ENCODE measurements around the gene UROC1. TPM values are rescaled to one million over a fixed set of nuclear protein-coding genes. Genes with fewer than 3 reads are reported as not detected.

UROC1 gene
- total RNA-seq, 1 donor from 2014 or later: not detected

GRCh38 chr3:126518779-126519177 lies 1.2 kb upstream of the UROC1 start:
- Mint-ChIP-seq H3K36me3 (no peaks in the 10 kb centered on the region), H3K4me1 (no peaks in the 10 kb centered on the region), H3K9me3 (no peaks in the 10 kb centered on the region), H3K27ac (no peak overlapping the region), H3K4me3 (no peak overlapping the region), H3K27me3 (ENCODE audit: low read depth) (peaks cover 47% of the 10 kb centered on the region)
- no peak for TF ChIP-seq CTCF (IDR thresholded peaks at IDR 0.05; ENCODE audit: unreplicated experiment)
- DNase-seq (ENCODE audit: low spot score in 2 of 2, unreplicated experiment in 2 of 2): no peak

DNA sequence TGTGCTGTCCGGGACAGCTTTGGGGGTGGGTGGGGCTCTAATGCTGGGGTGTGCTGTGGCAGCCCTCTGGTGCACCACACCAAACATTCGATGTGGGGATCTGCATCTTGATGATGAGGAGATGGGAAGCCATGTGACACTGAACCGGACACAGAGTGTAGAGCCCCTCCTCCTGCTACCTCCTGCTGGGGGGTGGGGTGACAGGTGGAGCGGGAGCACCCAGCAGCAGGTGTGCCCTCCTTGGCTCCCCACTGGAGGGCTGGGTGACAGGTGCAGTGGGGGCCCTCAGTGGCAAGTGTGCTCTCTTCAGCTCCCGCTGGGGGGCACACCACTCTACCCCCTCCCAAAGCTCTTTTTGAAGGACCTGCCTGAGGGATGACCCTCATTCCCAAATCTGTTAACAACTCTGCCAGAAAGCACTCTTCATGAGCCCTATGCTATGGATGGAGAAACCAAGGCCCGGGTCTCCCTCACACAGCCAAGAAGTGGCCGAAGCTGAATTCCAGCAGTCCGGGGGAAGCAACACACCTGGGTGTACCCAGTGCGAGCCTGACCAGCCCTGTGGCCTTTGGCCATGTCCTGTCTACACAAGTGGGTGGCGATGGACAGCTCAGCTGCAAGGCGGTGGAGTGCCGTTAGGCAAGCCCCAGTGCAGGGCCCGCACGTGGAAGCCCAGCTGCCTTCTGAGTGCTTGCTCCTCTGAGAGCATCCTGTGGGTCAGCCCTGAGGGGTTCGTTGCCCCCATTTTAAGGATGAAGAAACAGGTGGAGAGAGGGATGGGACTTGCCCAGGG lies 609 bp upstream of the UROC1 start:
- peak in 1 of 2 experiments; percentile 8 for DNase-seq (ENCODE audit: low spot score in 2 of 2, unreplicated experiment in 2 of 2)
- H3K4me3 Mint-ChIP-seq: no peak overlapping the region
- no peak for TF ChIP-seq CTCF (IDR thresholded peaks at IDR 0.05; ENCODE audit: unreplicated experiment)
- H3K9me3 Mint-ChIP-seq: no peaks in the 10 kb centered on the region
- no peaks in the 10 kb centered on the region for H3K4me1 Mint-ChIP-seq
- peaks cover 41% of the 10 kb centered on the region for H3K27me3 Mint-ChIP-seq (ENCODE audit: low read depth)
- H3K27ac Mint-ChIP-seq: no peak overlapping the region
- no peaks in the 10 kb centered on the region for H3K36me3 Mint-ChIP-seq

DNA sequence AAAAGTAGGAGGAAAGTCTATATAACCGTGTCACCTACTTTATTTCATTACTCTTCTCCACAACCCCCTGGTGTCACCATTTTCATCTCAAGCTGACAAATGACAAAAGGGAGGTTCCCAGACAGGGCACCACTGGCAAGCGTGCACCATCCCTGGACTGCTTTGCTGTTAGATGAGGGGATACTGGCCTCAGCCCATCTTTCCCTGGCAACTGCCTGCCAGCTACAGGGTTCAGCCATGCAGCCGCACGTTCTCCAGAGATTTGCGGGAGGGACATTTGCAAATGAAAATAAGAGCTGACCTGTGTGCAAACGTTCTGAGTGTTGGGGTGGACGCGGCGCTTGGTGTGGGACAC lies 660 bp downstream of the UROC1 start:
- no peak for TF ChIP-seq CTCF (IDR thresholded peaks at IDR 0.05; ENCODE audit: unreplicated experiment)
- Mint-ChIP-seq H3K4me3 (no peak overlapping the region), H3K4me1 (no peaks in the 10 kb centered on the region), H3K27ac (no peak overlapping the region), H3K36me3 (no peaks in the 10 kb centered on the region), H3K27me3 (ENCODE audit: low read depth) (peaks cover 29% of the 10 kb centered on the region), H3K9me3 (no peaks in the 10 kb centered on the region)
- DNase-seq (ENCODE audit: low spot score in 2 of 2, unreplicated experiment in 2 of 2): no peak

- DNase-seq (ENCODE audit: low spot score in 2 of 2, unreplicated experiment in 2 of 2): no peak
- H3K27ac Mint-ChIP-seq: no peak overlapping the region
- H3K4me3 Mint-ChIP-seq: no peak overlapping the region
- H3K27me3 Mint-ChIP-seq (ENCODE audit: low read depth): peaks cover 28% of the 10 kb centered on the region
- no peaks in the 10 kb centered on the region for H3K36me3 Mint-ChIP-seq
- TF ChIP-seq CTCF (IDR thresholded peaks at IDR 0.05; ENCODE audit: unreplicated experiment): no peak
- no peaks in the 10 kb centered on the region for H3K4me1 Mint-ChIP-seq
- H3K9me3 Mint-ChIP-seq: no peaks in the 10 kb centered on the region
These were observed 1.2 kb downstream of the UROC1 start for GRCh38 chr3:126516152-126516935.

- H3K9me3 Mint-ChIP-seq: no peaks in the 10 kb centered on the region
- DNase-seq (ENCODE audit: low spot score in 2 of 2, unreplicated experiment in 2 of 2): peak in 1 of 2 experiments; percentile 9
- no peaks in the 10 kb centered on the region for H3K36me3 Mint-ChIP-seq
- no peaks in the 10 kb centered on the region for H3K4me1 Mint-ChIP-seq
- peaks cover 20% of the 10 kb centered on the region for H3K27me3 Mint-ChIP-seq (ENCODE audit: low read depth)
- no peak overlapping the region for H3K27ac Mint-ChIP-seq
- no peak for TF ChIP-seq CTCF (IDR thresholded peaks at IDR 0.05; ENCODE audit: unreplicated experiment)
- no peak overlapping the region for H3K4me3 Mint-ChIP-seq
These were observed 2.4 kb downstream of the UROC1 start for GRCh38 chr3:126515066-126515706.
